Mesenchymal stem cell (in vitro differentiated cells and primary cell): ENCODE results near the gene HERC2.

ENCODE experiments used
- DNase-seq: peaks from one replicate; pipeline ENCODE4 v3.0.0-alpha.2; 2013
- H2AFZ ChIP-seq: one replicate; pipeline ENCODE4 v1.6.1; 2013; ENCODE audit warnings: low read depth, mild to moderate bottlenecking, control low read depth, inconsistent platforms, low read length, moderate library complexity
- H2AK5ac ChIP-seq: 2 replicates; pipeline ENCODE4 v1.6.1; 2013; ENCODE audit warnings: low read length, moderate library complexity, mild to moderate bottlenecking, inconsistent platforms; ENCODE audit not compliant: severe bottlenecking
- H2BK120ac ChIP-seq: one replicate; pipeline ENCODE4 v1.6.1; 2013; ENCODE audit warnings: low read depth, mild to moderate bottlenecking, inconsistent platforms, low read length, moderate library complexity
- H2BK12ac ChIP-seq, 2 experiments: one replicate each; pipeline ENCODE4 v1.6.1; 2013; ENCODE audit warnings: inconsistent platforms in 2 of 2, low read length in 2 of 2, mild to moderate bottlenecking in 2 of 2, moderate library complexity in 2 of 2, control low read depth in 1 of 2
- H2BK15ac ChIP-seq: one replicate; pipeline ENCODE4 v1.6.1; 2013; ENCODE audit warnings: mild to moderate bottlenecking, low read depth, inconsistent platforms; ENCODE audit not compliant: poor library complexity, severe bottlenecking
- H2BK5ac ChIP-seq: 2 replicates; pipeline ENCODE4 v1.6.1; 2013; ENCODE audit warnings: low read depth, mild to moderate bottlenecking, low read length, control low read depth, inconsistent platforms; ENCODE audit not compliant: poor library complexity, severe bottlenecking
- H3K14ac ChIP-seq, 2 experiments: one replicate each; pipeline ENCODE4 v1.6.1; 2013; ENCODE audit warnings: inconsistent platforms in 2 of 2, low read length in 2 of 2, control low read depth in 1 of 2, mild to moderate bottlenecking in 1 of 2, moderate library complexity in 1 of 2
- H3K18ac ChIP-seq, 2 experiments: one replicate each; pipeline ENCODE4 v1.6.1; 2013; ENCODE audit warnings: inconsistent platforms in 2 of 2, low read length in 2 of 2, control low read depth in 1 of 2, low read depth in 1 of 2, mild to moderate bottlenecking in 1 of 2
- H3K23ac ChIP-seq, 2 experiments: one replicate each; pipeline ENCODE4 v1.6.1; 2013; ENCODE audit warnings: inconsistent platforms in 2 of 2, low read length in 2 of 2, mild to moderate bottlenecking in 2 of 2, moderate library complexity in 2 of 2, control low read depth in 1 of 2
- H3K27ac ChIP-seq: 2 replicates; pipeline ENCODE4 v1.5.1; 2013; ENCODE audit warnings: mild to moderate bottlenecking, moderate library complexity, low read length, control low read depth, inconsistent platforms; ENCODE audit not compliant: poor library complexity, severe bottlenecking
- H3K27me3 ChIP-seq, 2 experiments: 2 replicates each; pipeline versions ENCODE4 v1.6.1 to v1.7.0; 2013; ENCODE audit warnings: low read length in 2 of 2, mild to moderate bottlenecking in 2 of 2, moderate library complexity in 2 of 2, control low read depth in 1 of 2, inconsistent platforms in 1 of 2; ENCODE audit not compliant: control insufficient read depth in 1 of 2, insufficient read depth in 1 of 2
- H3K36me3 ChIP-seq, 2 experiments: 2 replicates each; pipeline versions ENCODE4 v1.6.1 to v1.7.0; 2013; ENCODE audit warnings: low read length in 2 of 2, control low read depth in 1 of 2, inconsistent platforms in 1 of 2, low read depth in 1 of 2, mild to moderate bottlenecking in 1 of 2; ENCODE audit not compliant: insufficient read depth in 2 of 2, control insufficient read depth in 1 of 2
- H3K4ac ChIP-seq, 2 experiments: one replicate each; pipeline ENCODE4 v1.6.1; 2013; ENCODE audit warnings: inconsistent platforms in 2 of 2, low read length in 2 of 2, mild to moderate bottlenecking in 2 of 2, moderate library complexity in 2 of 2, control low read depth in 1 of 2, low read depth in 1 of 2
- H3K4me1 ChIP-seq: 2 replicates; pipeline ENCODE4 v1.6.1; 2013; ENCODE audit warnings: low read depth, low read length, control low read depth; ENCODE audit not compliant: control insufficient read depth, insufficient read depth
- H3K4me2 ChIP-seq: 2 replicates; pipeline ENCODE4 v1.6.1; 2013; ENCODE audit warnings: low read length, mild to moderate bottlenecking, inconsistent platforms; ENCODE audit not compliant: poor library complexity, severe bottlenecking
- H3K4me3 ChIP-seq, 2 experiments: 2 replicates each; pipeline versions ENCODE4 v1.5.1 to v1.7.0; 2013; ENCODE audit warnings: low read length in 2 of 2, mild to moderate bottlenecking in 2 of 2, control low read depth in 1 of 2, low read depth in 1 of 2; ENCODE audit not compliant: insufficient read depth in 1 of 2
- H3K79me1 ChIP-seq: replicated peaks from 2 replicates; pipeline ENCODE4 v1.6.1; 2013; ENCODE audit warnings: mild to moderate bottlenecking, control low read depth, low read length, inconsistent platforms; ENCODE audit not compliant: poor library complexity, severe bottlenecking
- H3K9ac ChIP-seq: 2 replicates; pipeline ENCODE4 v1.7.0; 2013; ENCODE audit warnings: mild to moderate bottlenecking, low read length, moderate library complexity
- H3K9me3 ChIP-seq: 2 replicates; pipeline ENCODE4 v1.7.0; 2013; ENCODE audit warnings: mild to moderate bottlenecking, low read length; ENCODE audit not compliant: control insufficient read depth
- H4K8ac ChIP-seq: one replicate; pipeline ENCODE4 v1.6.1; 2013; ENCODE audit warnings: inconsistent platforms, mild to moderate bottlenecking, low read length, moderate library complexity
- H4K91ac ChIP-seq: one replicate; pipeline ENCODE4 v1.6.1; 2013; ENCODE audit warnings: mild to moderate bottlenecking, low read length, inconsistent platforms
- WGBS: methylation state at CpG from one replicate; pipeline ENCODE4 v1.1.7; 2013; ENCODE audit warnings: mixed read lengths; 5-methylcytosine and 5-hydroxymethylcytosine counted together

Gene HERC2

DNA sequence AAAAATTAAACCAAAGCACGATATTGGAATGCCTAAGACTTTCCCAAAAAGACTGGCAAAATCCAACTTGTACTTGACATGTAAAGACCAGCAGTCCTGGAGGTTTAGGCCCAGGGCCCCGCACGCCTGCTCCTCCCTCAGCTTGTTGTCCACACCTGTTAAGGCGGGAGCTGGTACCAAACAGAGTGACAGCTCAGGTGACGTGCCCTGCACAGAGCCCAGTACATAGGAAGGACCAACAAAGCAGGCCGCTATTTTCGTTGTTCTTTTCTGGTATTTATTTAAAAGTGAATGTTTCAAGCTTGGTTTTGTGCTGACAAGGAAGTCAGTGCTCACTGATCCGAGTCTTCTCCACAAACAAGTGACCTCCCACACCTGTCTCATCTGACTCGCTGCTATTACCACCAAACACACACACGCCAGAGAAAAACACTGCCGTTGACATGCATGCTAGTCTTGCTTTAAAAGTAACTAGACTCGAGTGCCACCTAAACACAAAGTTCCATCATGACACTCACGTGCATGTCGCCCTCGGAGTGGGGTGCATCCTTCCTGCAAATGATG, 50.2 kb downstream of the HERC2 start:
- WGBS, result 96% methylated on average over 15 of the region's 15 CpGs
- H3K27ac ChIP-seq, result no peak overlapping the region

DNA sequence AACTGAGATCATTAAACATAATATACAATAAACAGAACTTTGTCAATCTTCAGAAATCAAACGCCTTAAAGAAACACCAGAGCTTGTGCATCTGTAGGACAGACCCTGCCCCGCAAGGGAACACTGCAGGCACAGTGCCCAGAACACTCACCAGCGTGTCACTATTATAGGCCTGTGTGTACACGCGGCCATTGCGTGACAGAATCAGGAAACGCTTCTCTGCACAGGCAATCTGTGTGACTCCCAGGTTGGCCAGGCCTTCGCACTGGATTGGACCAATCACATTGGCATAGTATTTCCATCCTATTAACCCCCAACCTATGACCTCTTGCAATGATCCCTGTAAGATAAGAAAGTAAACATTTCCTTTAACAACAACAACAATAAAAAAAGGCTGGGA, 52.9 kb downstream of the HERC2 start:
- no peak overlapping the region for H3K14ac ChIP-seq
- no peak overlapping the region for H2BK120ac ChIP-seq
- H3K79me1 ChIP-seq, result peaks cover 42% of the 10 kb centered on the region
- no peak overlapping the region for H3K4me2 ChIP-seq
- no peak overlapping the region for H3K9ac ChIP-seq
- H3K4me3 ChIP-seq, result no peak overlapping the region
- no peak overlapping the region for H2BK15ac ChIP-seq
- 89% methylated on average over 8 of the region's 8 CpGs for WGBS
- H3K18ac ChIP-seq, result no peak overlapping the region
- no peak overlapping the region for H2AK5ac ChIP-seq
- no peak overlapping the region for H4K8ac ChIP-seq
- H4K91ac ChIP-seq, result no peak overlapping the region
- no peak overlapping the region for H2BK12ac ChIP-seq
- H3K27me3 ChIP-seq, result no peaks in the 10 kb centered on the region
- no peak for DNase-seq
- peaks cover 11% of the 10 kb centered on the region for H3K4me1 ChIP-seq
- H3K4ac ChIP-seq, result no peak overlapping the region
- H3K23ac ChIP-seq, result no peak overlapping the region
- H3K27ac ChIP-seq, result no peak overlapping the region
- H2AFZ ChIP-seq, result no peak overlapping the region
- no peaks in the 10 kb centered on the region for H3K9me3 ChIP-seq
- H2BK5ac ChIP-seq, result no peak overlapping the region
- peaks cover 55 to 86% of the 10 kb centered on the region in 2 experiments for H3K36me3 ChIP-seq

More for the DNA sequence above, 50.2 kb downstream of the HERC2 start:
- H3K18ac ChIP-seq, result no peak overlapping the region
- no peak overlapping the region for H2AK5ac ChIP-seq
- no peaks in the 10 kb centered on the region for H3K9me3 ChIP-seq
- H3K79me1 ChIP-seq, result peaks cover 41% of the 10 kb centered on the region
- no peak overlapping the region for H3K9ac ChIP-seq
- no peak for DNase-seq
- H3K4me1 ChIP-seq, result peaks cover 8% of the 10 kb centered on the region
- no peak overlapping the region for H2BK15ac ChIP-seq
- no peak overlapping the region for H2AFZ ChIP-seq
- H3K14ac ChIP-seq, result no peak overlapping the region
- no peak overlapping the region for H3K4ac ChIP-seq
- no peak overlapping the region for H2BK5ac ChIP-seq
- no peak overlapping the region for H4K8ac ChIP-seq
- no peak overlapping the region for H3K23ac ChIP-seq
- H2BK12ac ChIP-seq, result no peak overlapping the region
- H3K4me3 ChIP-seq, result no peak overlapping the region
- H4K91ac ChIP-seq, result no peak overlapping the region
- no peak overlapping the region for H2BK120ac ChIP-seq
- no peak overlapping the region for H3K4me2 ChIP-seq
- H3K36me3 ChIP-seq, result peaks cover 49 to 75% of the 10 kb centered on the region in 2 experiments
- H3K27me3 ChIP-seq, result no peaks in the 10 kb centered on the region

DNA sequence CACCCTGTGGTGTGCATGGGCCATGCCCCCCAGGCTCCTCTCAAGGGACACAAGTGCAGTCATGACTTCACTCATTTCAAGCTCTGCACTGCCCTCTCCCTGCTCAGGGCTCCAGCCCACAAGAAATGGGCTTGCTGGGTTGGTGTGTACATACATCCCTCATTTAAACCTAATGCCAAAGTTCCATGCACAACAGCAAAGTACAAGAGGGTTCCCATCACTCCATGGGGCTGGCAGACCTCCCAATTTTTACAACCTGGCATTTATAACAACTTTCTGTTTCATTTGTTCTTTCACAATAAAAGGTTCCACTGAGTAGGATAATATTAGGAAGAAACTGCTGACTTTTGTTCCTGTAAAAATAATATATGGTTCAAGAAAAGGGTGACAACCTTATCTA, 54.3 kb downstream of the HERC2 start:
- Histone ChIP-seq H3K4me1 (peaks cover 7% of the 10 kb centered on the region), H3K4ac (no peak overlapping the region), H3K18ac (no peak overlapping the region), H3K36me3 (peaks cover 54 to 84% of the 10 kb centered on the region in 2 experiments), H3K9ac (no peak overlapping the region), H2AFZ (no peak overlapping the region), H2BK5ac (no peak overlapping the region), H3K27ac (no peak overlapping the region), H3K79me1 (peaks cover 46% of the 10 kb centered on the region), H3K23ac (no peak overlapping the region), H4K8ac (no peak overlapping the region), H3K27me3 (no peaks in the 10 kb centered on the region), H2BK15ac (no peak overlapping the region), H3K14ac (no peak overlapping the region), H4K91ac (no peak overlapping the region), H2BK12ac (no peak overlapping the region), H2BK120ac (no peak overlapping the region), H3K9me3 (no peaks in the 10 kb centered on the region), H2AK5ac (no peak overlapping the region), H3K4me3 (no peak overlapping the region), H3K4me2 (no peak overlapping the region)
- no peak for DNase-seq

DNA sequence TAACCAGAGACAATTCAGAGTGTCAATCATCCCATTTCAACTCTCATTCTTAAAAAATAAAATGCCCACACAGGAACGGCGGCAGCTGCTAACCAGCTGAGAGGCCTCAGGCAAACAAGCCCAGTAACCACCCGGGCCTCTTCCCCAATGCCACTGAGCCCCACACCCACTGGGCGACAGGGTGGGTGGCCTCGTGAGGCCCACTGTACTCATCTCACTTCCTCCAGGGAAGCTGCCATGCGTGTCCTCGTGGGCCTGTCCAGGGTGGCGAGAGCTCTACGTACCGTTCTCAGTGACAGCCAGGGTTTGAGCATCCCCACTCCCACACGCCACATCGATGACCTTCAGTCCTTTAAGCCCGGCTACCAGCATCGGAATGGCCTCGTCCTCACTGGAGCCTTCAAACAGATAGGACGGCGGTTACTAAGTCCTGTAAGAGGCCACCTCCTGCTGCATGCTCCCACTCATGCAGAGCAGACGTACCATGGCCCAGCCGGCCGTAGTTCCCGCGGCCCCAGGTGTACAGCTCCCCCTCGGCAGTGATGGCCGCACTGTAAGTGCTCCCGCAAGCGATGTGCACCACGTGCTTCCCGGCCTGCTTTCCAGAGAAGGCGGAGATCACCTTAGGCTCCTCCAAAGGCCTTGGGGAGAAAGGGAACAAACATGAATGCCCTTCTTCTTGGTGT, 56.5 kb downstream of the HERC2 start:
- Histone ChIP-seq H2BK5ac (no peak overlapping the region), H4K8ac (no peak overlapping the region), H3K79me1 (peaks cover 51% of the 10 kb centered on the region), H3K36me3 (peaks cover 51 to 81% of the 10 kb centered on the region in 2 experiments), H3K4ac (no peak overlapping the region), H3K14ac (no peak overlapping the region), H2AFZ (no peak overlapping the region), H2BK12ac (no peak overlapping the region), H3K9me3 (no peaks in the 10 kb centered on the region), H4K91ac (no peak overlapping the region), H3K23ac (no peak overlapping the region), H3K4me3 (no peak overlapping the region), H2AK5ac (no peak overlapping the region), H3K27ac (no peak overlapping the region), H3K18ac (no peak overlapping the region), H3K4me2 (no peak overlapping the region), H3K27me3 (no peaks in the 10 kb centered on the region), H3K9ac (no peak overlapping the region), H2BK120ac (no peak overlapping the region), H3K4me1 (peaks cover 6% of the 10 kb centered on the region), H2BK15ac (no peak overlapping the region)
- DNase-seq, result no peak
- WGBS, result 98% methylated on average over 29 of the region's 29 CpGs
